GM18870 (cell line): ENCODE results near the gene NTM.
A peak's percentile ranks its signal among the peaks of the same experiment; 100 is the strongest.

Experiments
- ATAC-seq: cut with Tn5 transposase; IDR thresholded peaks from one replicate; pipeline ENCODE4 v1.9.1; 2021; ENCODE audit warnings: moderate library complexity; ENCODE audit not compliant: unreplicated experiment

The NTM gene

GRCh38 chr11:131696690-131697089 is 326.3 kb downstream of the NTM start:
- ATAC-seq: no peak

- ATAC-seq: no peak
Measured at GRCh38 chr11:131703311-131703710, 332.9 kb downstream of the NTM start.

- ATAC-seq: no peak
Measured at GRCh38 chr11:131704682-131705081, 334.3 kb downstream of the NTM start.

- no peak for ATAC-seq
Measured at GRCh38 chr11:131710511-131710910, 340.1 kb downstream of the NTM start.

GRCh38 chr11:131712897-131713296 is 342.5 kb downstream of the NTM start:
- no peak for ATAC-seq

GRCh38 chr11:131713529-131714134 is 343.2 kb downstream of the NTM start:
- ATAC-seq: no peak

- ATAC-seq: no peak
Measured at GRCh38 chr11:131717616-131718015, 347.2 kb downstream of the NTM start.

- ATAC-seq: no peak
Measured at GRCh38 chr11:131723088-131723487, 352.7 kb downstream of the NTM start.

GRCh38 chr11:131724436-131724975 is 354.1 kb downstream of the NTM start:
- ATAC-seq: no peak

- no peak for ATAC-seq
Measured at GRCh38 chr11:131734871-131735270, 364.5 kb downstream of the NTM start.

- ATAC-seq: no peak
Measured at GRCh38 chr11:131737357-131737756, 366.9 kb downstream of the NTM start.

GRCh38 chr11:131739243-131739882 is 368.9 kb downstream of the NTM start:
- no peak for ATAC-seq

- ATAC-seq: no peak
Measured at GRCh38 chr11:131744847-131745246, 374.4 kb downstream of the NTM start.

GRCh38 chr11:131745405-131745804 is 375.0 kb downstream of the NTM start:
- ATAC-seq: no peak

GRCh38 chr11:131746201-131746600 is 375.8 kb downstream of the NTM start:
- no peak for ATAC-seq

GRCh38 chr11:131748151-131749050 is 378.0 kb downstream of the NTM start:
- peak; percentile 67 for ATAC-seq

- no peak for ATAC-seq
Measured at GRCh38 chr11:131749101-131749500, 378.7 kb downstream of the NTM start.

- no peak for ATAC-seq
Measured at GRCh38 chr11:131750152-131750551, 379.7 kb downstream of the NTM start.

- no peak for ATAC-seq
Measured at GRCh38 chr11:131750692-131751091, 380.3 kb downstream of the NTM start.

- no peak for ATAC-seq
Measured at GRCh38 chr11:131754671-131755070, 384.3 kb downstream of the NTM start.

- no peak for ATAC-seq
Measured at GRCh38 chr11:131756479-131757110, 386.2 kb downstream of the NTM start.
